Uterus (tissue), 2 donors: ENCODE measurements around the gene RUVBL2.

Source experiments
- CTCF ChIP-seq, 4 experiments: fragments of 200-600 bp in 2 of 4; fragments of 450-650 bp in 2 of 4; sonication (generic) in 2 of 4; IDR thresholded peaks; one replicate each; pipeline ENCODE4 v1.5.1; 2016 to 2019; ENCODE audit warnings: antibody characterized with exemption in 4 of 4, mild to moderate bottlenecking in 2 of 4, moderate library complexity in 1 of 4
- POLR2A ChIP-seq, 2 donors: fragments of 450-650 bp; IDR thresholded peaks; one replicate each; pipeline ENCODE4 v1.6.1; 2016; ENCODE audit warnings: antibody characterized with exemption in 2 of 2, mild to moderate bottlenecking in 1 of 2, moderate library complexity in 1 of 2

DNA sequence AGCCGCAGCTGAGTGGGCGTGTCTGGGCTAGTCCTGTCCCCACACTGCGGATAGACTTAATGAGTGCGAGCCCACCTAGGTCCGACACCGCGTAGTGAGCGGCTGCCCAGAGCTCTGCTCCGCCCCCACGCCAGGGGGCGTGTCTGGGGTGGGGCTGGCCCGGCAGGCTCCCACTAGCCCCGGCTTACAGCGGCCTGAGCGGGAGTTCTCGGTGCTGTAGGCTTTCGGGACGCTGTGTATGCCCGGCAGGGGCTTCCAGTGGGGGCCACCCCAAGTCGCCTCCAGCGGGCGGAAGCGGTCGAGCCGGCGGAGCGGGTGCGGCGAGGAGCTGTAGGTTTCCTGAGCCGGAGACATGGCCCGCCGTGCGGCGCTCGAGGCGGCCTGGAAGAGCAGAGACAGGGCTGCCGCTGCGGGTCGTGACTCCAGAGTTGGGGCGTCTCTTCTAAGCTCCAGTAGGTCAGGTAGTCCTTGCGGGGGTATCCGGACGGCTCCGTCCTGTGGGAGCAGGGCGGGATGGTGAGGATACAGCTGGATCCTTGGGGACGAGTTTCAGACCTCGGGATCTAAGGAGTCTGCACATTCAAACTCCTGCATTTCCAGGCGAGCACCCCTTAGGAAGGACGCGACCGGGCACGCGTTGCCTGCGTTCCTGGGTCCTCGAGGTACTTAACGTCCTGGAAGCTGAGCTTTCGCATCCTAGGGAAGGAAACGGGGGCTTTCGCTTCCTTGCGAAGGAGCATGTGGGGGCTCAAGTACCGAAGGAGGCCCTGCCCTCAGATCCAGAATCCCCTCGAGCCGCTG is 62.6 kb downstream of the RUVBL2 start:
- TF ChIP-seq CTCF (IDR thresholded peaks at IDR 0.05) (peak in 3 of 4 experiments; percentile 23 to 42 (median 40)), POLR2A (IDR thresholded peaks at IDR 0.05) (no peak)
